Osteocyte (in vitro differentiated cells): ENCODE measurements around the gene NPHS1. TPM values are rescaled to one million over a fixed set of nuclear protein-coding genes. Genes with fewer than 3 reads are reported as not detected.

Experiments
- DNase-seq: peaks from one replicate; pipeline ENCODE4 v3.0.0; 2021; ENCODE audit warnings: mixed read lengths; ENCODE audit not compliant: unreplicated experiment; ENCODE audit errors: extremely low spot score
- H3K27ac Mint-ChIP-seq: one replicate; pipeline ENCODE4 v1.8.0; 2021; ENCODE audit warnings: mild to moderate bottlenecking, mixed read lengths; ENCODE audit not compliant: unreplicated experiment
- H3K27me3 Mint-ChIP-seq: one replicate; pipeline ENCODE4 v1.8.0; 2021; ENCODE audit warnings: mixed read lengths; ENCODE audit not compliant: unreplicated experiment
- H3K36me3 Mint-ChIP-seq: one replicate; pipeline ENCODE4 v1.8.0; 2021; ENCODE audit warnings: mixed read lengths; ENCODE audit not compliant: unreplicated experiment
- H3K4me1 Mint-ChIP-seq: one replicate; pipeline ENCODE4 v1.8.0; 2021; ENCODE audit warnings: mixed read lengths; ENCODE audit not compliant: unreplicated experiment
- H3K4me3 Mint-ChIP-seq: one replicate; pipeline ENCODE4 v1.8.0; 2021; ENCODE audit warnings: mild to moderate bottlenecking, moderate library complexity, mixed read lengths; ENCODE audit not compliant: unreplicated experiment
- H3K9me3 Mint-ChIP-seq: one replicate; pipeline ENCODE4 v1.8.0; 2021; ENCODE audit warnings: mixed read lengths; ENCODE audit not compliant: unreplicated experiment
- CTCF ChIP-seq: fragments of 200-600 bp; sonication (generic); IDR thresholded peaks from 2 replicates; pipeline ENCODE4 v1.5.0; 2021; ENCODE audit warnings: antibody characterized with exemption, mild to moderate bottlenecking, moderate library complexity
- total RNA-seq: library from RNA; stranded (reverse); gene quantifications from 2 replicates; pipeline ENCODE4 v1.2.1, GENCODE V29; 2021

Gene NPHS1
- total RNA-seq, 1 donor from 2014 or later = not detected

DNA sequence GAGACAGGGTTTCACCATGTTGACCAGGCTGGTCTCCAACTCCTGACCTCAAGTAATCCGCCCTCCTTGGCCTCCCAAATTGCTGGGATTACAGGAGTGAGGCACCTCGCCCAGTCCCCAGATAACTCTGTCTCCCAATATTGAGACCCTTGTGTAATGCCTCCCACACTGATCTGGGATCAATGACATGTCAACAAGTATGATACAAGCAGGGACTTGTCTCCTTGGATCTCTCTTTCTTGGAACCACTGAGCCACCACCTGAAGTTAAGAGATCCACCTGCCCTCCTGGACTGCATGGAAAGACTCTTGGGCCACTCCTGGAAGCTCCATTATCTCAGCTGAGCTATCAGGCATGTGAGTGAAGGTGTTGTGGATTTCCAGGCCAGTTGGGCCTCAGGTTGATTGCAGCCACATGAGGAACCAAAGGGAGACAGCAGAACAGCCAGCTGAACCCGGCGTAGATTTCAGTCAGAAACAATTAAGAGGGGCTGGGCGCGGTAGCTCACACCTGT lies 33.0 kb upstream of the NPHS1 start:
- no peak for TF ChIP-seq CTCF
- Mint-ChIP-seq H3K4me3 (no peak overlapping the region), H3K36me3 (peaks cover 21% of the 10 kb centered on the region), H3K9me3 (no peaks in the 10 kb centered on the region), H3K27me3 (no peaks in the 10 kb centered on the region), H3K27ac (no peak overlapping the region), H3K4me1 (no peaks in the 10 kb centered on the region)
- DNase-seq = no peak

GRCh38 chr19:35883882-35884281 lies 31.6 kb upstream of the NPHS1 start:
- Mint-ChIP-seq H3K9me3 (no peaks in the 10 kb centered on the region), H3K4me1 (peaks cover 7% of the 10 kb centered on the region), H3K36me3 (peaks cover 14% of the 10 kb centered on the region), H3K27ac (no peak overlapping the region), H3K4me3 (no peak overlapping the region), H3K27me3 (peaks cover 3% of the 10 kb centered on the region)
- no peak for DNase-seq
- TF ChIP-seq CTCF = no peak

DNA sequence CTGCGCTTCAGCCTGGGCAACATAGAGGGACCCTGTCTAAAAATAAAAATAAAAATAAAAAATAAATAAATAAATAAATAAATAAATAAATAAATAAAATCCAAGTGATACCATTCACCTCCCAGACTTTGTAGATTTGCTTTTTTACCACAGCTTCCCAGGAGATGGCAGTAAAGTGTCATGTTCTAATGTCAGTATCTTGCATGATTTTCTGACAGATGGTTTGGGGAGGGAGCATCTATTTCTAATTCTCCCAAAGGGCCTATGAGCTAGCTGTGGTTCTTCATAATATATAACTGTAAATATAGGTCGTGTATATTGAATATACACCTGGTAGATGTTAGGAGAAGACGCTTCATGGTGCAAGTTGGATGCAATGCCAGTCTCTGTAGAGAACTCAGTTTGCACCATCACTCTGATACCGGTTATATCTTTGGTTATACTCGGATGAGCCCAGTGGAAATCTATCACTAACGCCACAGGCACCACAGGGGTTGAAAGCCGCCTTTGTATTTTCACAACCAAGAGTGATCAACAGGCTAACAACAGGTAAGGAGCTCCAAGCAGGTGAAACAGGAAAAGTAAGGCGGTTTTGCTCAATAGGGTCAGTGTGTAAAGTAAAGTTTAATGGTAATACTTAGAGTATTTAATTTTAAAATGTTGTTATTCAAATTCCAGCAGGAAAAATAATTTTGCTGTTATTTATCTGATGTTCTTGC lies 30.0 kb upstream of the NPHS1 start:
- TF ChIP-seq CTCF = peak; percentile 65
- DNase-seq = no peak
- peaks cover 3% of the 10 kb centered on the region for H3K27me3 Mint-ChIP-seq
- peaks cover 5% of the 10 kb centered on the region for H3K36me3 Mint-ChIP-seq
- H3K9me3 Mint-ChIP-seq = no peaks in the 10 kb centered on the region
- H3K27ac Mint-ChIP-seq = no peak overlapping the region
- H3K4me1 Mint-ChIP-seq = peaks cover 7% of the 10 kb centered on the region
- H3K4me3 Mint-ChIP-seq = no peak overlapping the region

DNA sequence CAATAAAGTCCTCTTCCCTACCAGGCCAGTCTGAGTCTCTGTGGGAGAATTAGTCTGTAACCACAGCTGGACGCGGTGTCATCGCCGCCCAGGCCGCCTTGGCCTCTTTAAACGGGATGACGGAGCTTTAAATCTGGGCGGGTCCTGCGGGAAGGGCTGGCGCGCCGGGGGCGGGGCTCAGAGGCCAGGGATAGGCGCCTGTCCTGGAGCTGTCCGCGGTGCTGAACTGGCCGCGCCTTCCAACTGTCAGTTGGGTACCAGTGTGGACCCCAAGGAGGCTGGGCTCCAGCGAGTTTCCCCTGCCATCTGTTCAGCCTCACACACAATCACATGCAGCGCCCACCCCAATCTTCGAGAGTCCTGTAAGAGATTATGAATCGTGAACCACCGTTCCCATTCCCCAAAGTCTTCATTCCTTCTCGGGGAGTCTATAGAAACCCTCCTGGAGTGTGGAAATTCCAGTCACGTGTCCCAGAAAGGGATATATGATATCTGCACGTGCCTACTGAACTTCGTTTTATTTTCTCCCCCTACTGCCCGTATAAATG lies 27.5 kb upstream of the NPHS1 start:
- Mint-ChIP-seq H3K36me3 (no peaks in the 10 kb centered on the region), H3K9me3 (no peaks in the 10 kb centered on the region), H3K27ac (no peak overlapping the region)

More for the DNA sequence above, 27.5 kb upstream of the NPHS1 start:
- Mint-ChIP-seq H3K4me1 (peaks cover 7% of the 10 kb centered on the region), H3K27me3 (peaks cover 6% of the 10 kb centered on the region), H3K4me3 (no peak overlapping the region)
- TF ChIP-seq CTCF = no peak
- DNase-seq = peak; percentile 94
